Posterior vena cava (tissue), 2 donors: ENCODE measurements around the gene PXDN. TPM values are rescaled to one million over a fixed set of nuclear protein-coding genes. Genes with fewer than 3 reads are reported as not detected.

Experiments used
- DNase-seq: peaks from one replicate; pipeline ENCODE4 v3.0.0-alpha.2; 2020; ENCODE audit warnings: low spot score
- intact Hi-C, 2 donors: fragments of 100-400 bp; cut with DNase I; formaldehyde crosslinking; loops; one replicate each; pipeline versions ENCODE4 v1.14.1 to v1.14.2; 2022 to 2023
- total RNA-seq, 2 donors: library from RNA; stranded (reverse); fragmentation: NEBNext Ultra II Directional; extraction: Animal tissue kit (Norgen Biotek cat#: 25700); gene quantifications; one replicate each; pipeline ENCODE4 v1.2.1, GENCODE V29; 2021
- donor health status: DM: yes; HTN: yes; CAD: no.
- donor health status: DM: yes; HTN: yes; CAD: no.

PXDN gene
- total RNA-seq, 2 donors from 2014 or later = 75.3 to 85.8 TPM

GRCh38 chr2:1602278-1603010 is 141.9 kb downstream of the PXDN start:
- intact Hi-C loops = no loop called here
- peak; percentile 50 for DNase-seq

GRCh38 chr2:1601471-1602277 is 142.6 kb downstream of the PXDN start:
- DNase-seq = peak; percentile 76
- intact Hi-C loops = no loop called here

- intact Hi-C loops = no loop called here
- DNase-seq = no peak
These were observed 143.3 kb downstream of the PXDN start for GRCh38 chr2:1601067-1601412.

GRCh38 chr2:1600191-1601066 is 143.9 kb downstream of the PXDN start:
- intact Hi-C loops = no loop called here
- DNase-seq = peak; percentile 63

GRCh38 chr2:1599301-1600085 is 144.8 kb downstream of the PXDN start:
- peak; percentile 47 for DNase-seq
- intact Hi-C loops = loop anchor here (10.0 kb wide), 2 partner anchors 145 to 215 kb away; partner anchors contain the start of gene PXDN (in 1 of the 2)

- DNase-seq = peak; percentile 46
- intact Hi-C loops = loop anchor here (10.0 kb wide), 2 partner anchors 146 to 216 kb away; partner anchors contain the start of gene PXDN (in 1 of the 2)
These were observed 145.5 kb downstream of the PXDN start for GRCh38 chr2:1598800-1599199.

- intact Hi-C loops = loop anchor here (10.0 kb wide), 2 partner anchors 147 to 217 kb away; partner anchors contain the start of gene PXDN (in 1 of the 2)
- peak; percentile 62 for DNase-seq
These were observed 146.1 kb downstream of the PXDN start for GRCh38 chr2:1598041-1598710.

- intact Hi-C loops = loop anchor here (10.0 kb wide), 2 partner anchors 150 to 220 kb away; partner anchors contain the start of gene PXDN (in 1 of the 2)
These were observed 149.0 kb downstream of the PXDN start for GRCh38 chr2:1595274-1595673.

GRCh38 chr2:1594373-1595171 is 149.7 kb downstream of the PXDN start:
- intact Hi-C loops = loop anchor here (5.0 to 10.0 kb wide), 3 partner anchors 150 to 220 kb away; partner anchors contain the start of gene PXDN (in 1 of the 2)
- peak; percentile 64 for DNase-seq

More at GRCh38 chr2:1595274-1595673, 149.0 kb downstream of the PXDN start:
- peak; percentile 17 for DNase-seq

GRCh38 chr2:1594123-1594372 is 150.3 kb downstream of the PXDN start:
- no peak for DNase-seq
- intact Hi-C loops = loop anchor here (5.0 to 10.0 kb wide), 3 partner anchors 151 to 221 kb away; partner anchors contain the start of gene PXDN (in 1 of the 2)

- intact Hi-C loops = loop anchor here (5.0 to 10.0 kb wide), 3 partner anchors 151 to 221 kb away; partner anchors contain the start of gene PXDN (in 1 of the 2)
- DNase-seq = peak; percentile 81
These were observed 150.8 kb downstream of the PXDN start for GRCh38 chr2:1593371-1594122.

- intact Hi-C loops = loop anchor here (5.0 to 10.0 kb wide), 3 partner anchors 153 to 223 kb away; partner anchors contain the start of gene PXDN (in 1 of the 2)
These were observed 152.1 kb downstream of the PXDN start for GRCh38 chr2:1591978-1592907.

GRCh38 chr2:1591461-1591770 is 152.9 kb downstream of the PXDN start:
- DNase-seq = peak; percentile 82
- intact Hi-C loops = loop anchor here (5.0 to 10.0 kb wide), 3 partner anchors 153 to 223 kb away; partner anchors contain the start of gene PXDN (in 1 of the 2)

More at GRCh38 chr2:1591978-1592907, 152.1 kb downstream of the PXDN start:
- DNase-seq = peak; percentile 92

- DNase-seq = peak; percentile 68
- intact Hi-C loops = loop anchor here (5.0 to 10.0 kb wide), 3 partner anchors 154 to 224 kb away; partner anchors contain the start of gene PXDN (in 1 of the 2)
These were observed 153.5 kb downstream of the PXDN start for GRCh38 chr2:1590596-1591460.
